WI38 (cell line): ENCODE data around the gene MBIP.

Experiments
- H3K4me3 ChIP-seq: 2 replicates; pipeline ENCODE4 v1.5.1; 2011; ENCODE audit warnings: low read depth, mild to moderate bottlenecking, control low read depth, low read length
- CTCF ChIP-seq: IDR thresholded peaks from 2 replicates; pipeline ENCODE4 v1.5.1; 2012; ENCODE audit warnings: low read depth, mild to moderate bottlenecking, control low read depth, low read length

The MBIP gene

DNA sequence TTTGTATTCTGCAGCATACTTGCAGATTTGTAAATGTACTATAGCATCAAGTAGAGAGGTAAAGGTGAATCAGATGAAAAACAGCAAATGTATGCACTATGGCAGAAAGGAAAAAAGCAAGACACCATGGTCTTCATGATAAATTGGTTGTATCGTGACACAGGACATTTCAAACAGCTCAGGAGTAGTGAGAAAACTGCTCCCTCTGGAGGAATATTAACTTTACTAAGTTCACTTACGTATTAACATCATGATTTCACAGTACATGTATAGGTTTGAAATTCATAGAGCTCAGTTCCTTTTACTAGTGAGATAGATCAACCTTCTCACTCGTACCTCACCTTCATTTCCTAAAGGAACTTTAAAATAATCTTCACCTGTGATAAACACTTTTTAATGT, 6.5 kb downstream of the MBIP start:
- TF ChIP-seq CTCF = no peak
- H3K4me3 ChIP-seq = no peak overlapping the region

- H3K4me3 ChIP-seq = no peak overlapping the region
- TF ChIP-seq CTCF = no peak
Observed at GRCh38 chr14:36313206-36313605, 7.2 kb downstream of the MBIP start.

- TF ChIP-seq CTCF = no peak
- no peak overlapping the region for H3K4me3 ChIP-seq
Observed at GRCh38 chr14:36306836-36307235, 13.6 kb downstream of the MBIP start.

DNA sequence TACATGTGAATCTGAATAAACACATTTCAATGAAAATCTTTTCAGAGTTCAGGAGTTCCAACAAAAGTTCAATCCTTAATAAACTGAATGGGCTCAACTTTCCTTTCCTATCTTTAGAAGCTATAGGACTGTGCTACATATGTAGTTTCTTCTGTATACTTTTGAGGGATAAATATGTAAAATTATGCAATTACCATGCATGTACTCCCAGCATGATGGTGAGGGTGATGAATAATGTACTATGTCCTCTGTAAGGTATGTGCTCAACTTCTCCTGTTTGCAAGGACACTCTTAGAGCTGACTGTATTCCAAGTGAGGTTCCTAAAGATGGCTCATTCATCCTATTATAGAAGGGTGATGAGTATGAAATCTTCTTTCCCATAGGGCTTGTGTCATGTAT, 15.5 kb downstream of the MBIP start:
- H3K4me3 ChIP-seq = no peak overlapping the region
- no peak for TF ChIP-seq CTCF

DNA sequence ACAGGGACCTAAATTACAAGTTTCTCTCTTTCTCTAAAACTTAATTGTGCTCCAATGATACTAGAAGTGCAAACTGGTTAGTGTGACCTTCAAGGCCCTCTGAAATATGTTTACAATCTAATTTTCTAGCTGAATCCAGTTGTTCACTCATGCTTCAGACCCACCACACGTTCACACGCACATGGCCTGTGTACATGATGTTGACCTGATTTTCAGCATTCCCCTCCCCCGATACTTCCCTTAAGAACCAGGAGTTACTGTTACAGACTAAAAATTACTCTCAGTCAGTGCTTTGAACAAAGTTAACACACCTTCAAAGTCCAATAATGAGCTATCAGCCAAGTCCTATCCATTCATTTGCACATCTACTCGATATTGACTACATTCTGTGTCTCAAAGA, 16.5 kb downstream of the MBIP start:
- TF ChIP-seq CTCF = no peak
- no peak overlapping the region for H3K4me3 ChIP-seq

DNA sequence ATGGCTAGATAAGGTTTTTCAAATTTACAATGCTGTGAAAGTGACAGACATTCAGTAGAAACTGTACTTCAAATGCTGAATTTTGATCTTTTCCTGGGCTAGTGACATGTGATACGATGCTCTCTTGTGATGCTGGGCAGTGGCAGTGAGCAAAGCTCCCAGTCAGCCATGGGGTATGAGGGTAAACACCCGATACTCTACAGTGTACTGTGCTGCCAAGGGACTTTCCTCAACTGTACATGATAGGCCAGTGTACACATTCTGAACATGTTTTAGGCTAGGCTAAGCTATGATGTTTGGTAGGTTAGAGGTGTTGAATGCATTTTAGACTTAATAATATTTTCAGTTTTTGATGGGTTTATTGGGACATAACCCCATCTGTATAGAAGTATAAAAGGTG, 17.6 kb downstream of the MBIP start:
- no peak overlapping the region for H3K4me3 ChIP-seq
- no peak for TF ChIP-seq CTCF

- H3K4me3 ChIP-seq = no peak overlapping the region
- TF ChIP-seq CTCF = no peak
Observed at GRCh38 chr14:36301159-36301558, 19.3 kb downstream of the MBIP start.
